Upper lobe of left lung (tissue), 4 donors: ENCODE results near the gene EXOSC9.

Source experiments
- CTCF ChIP-seq, 6 experiments: fragments of 450-650 bp in 4 of 6; fragments of 200-600 bp in 2 of 6; sonication (generic) in 2 of 6; IDR thresholded peaks; one replicate each; pipeline ENCODE4 v1.5.1; 2016 to 2019; ENCODE audit warnings: antibody characterized with exemption in 6 of 6
- POLR2A ChIP-seq, 4 donors: fragments of 450-650 bp; IDR thresholded peaks; one replicate each; pipeline ENCODE4 v1.5.1; 2016 to 2017; ENCODE audit warnings: antibody characterized with exemption in 4 of 4, mild to moderate bottlenecking in 2 of 4
- POLR2AphosphoS5 ChIP-seq, 2 donors: sonication (generic); formaldehyde crosslinking; IDR thresholded peaks; one replicate each; pipeline ENCODE4 v1.5.1; 2017; ENCODE audit warnings: antibody characterized with exemption in 2 of 2

- TF ChIP-seq CTCF (IDR thresholded peaks at IDR 0.05) (no peak), POLR2A (IDR thresholded peaks at IDR 0.05) (no peak), POLR2AphosphoS5 (IDR thresholded peaks at IDR 0.05) (no peak)
These were observed 29.3 kb upstream of the EXOSC9 start for GRCh38 chr4:121771869-121772268.
